Muscle layer of colon (tissue), 2 donors: ENCODE data around the gene ETNK1.
"Not testable (repeated sequence)": the region's sequence is repeated elsewhere in the genome, so short reads cannot be mapped to it uniquely, and the experiment has no call there.

Experiments
- H3K27ac ChIP-seq: one replicate; pipeline ENCODE4 v1.7.0; 2013; ENCODE audit warnings: low read depth, mild to moderate bottlenecking, low read length, moderate library complexity
- H3K27me3 ChIP-seq, 2 donors: one replicate each; pipeline ENCODE4 v1.7.0; 2013; ENCODE audit warnings: low read length in 2 of 2, mild to moderate bottlenecking in 2 of 2; ENCODE audit not compliant: insufficient read depth in 2 of 2, control insufficient read depth in 1 of 2
- H3K36me3 ChIP-seq: one replicate; pipeline ENCODE4 v1.7.0; 2013; ENCODE audit warnings: mild to moderate bottlenecking, low read length; ENCODE audit not compliant: insufficient read depth
- H3K4me1 ChIP-seq: one replicate; pipeline ENCODE4 v1.7.0; 2013; ENCODE audit warnings: mild to moderate bottlenecking, low read length; ENCODE audit not compliant: insufficient read depth
- H3K4me3 ChIP-seq, 2 donors: one replicate each; pipeline ENCODE4 v1.7.0; 2013; ENCODE audit warnings: low read length in 2 of 2, low read depth in 1 of 2, mild to moderate bottlenecking in 1 of 2, moderate library complexity in 1 of 2
- H3K9ac ChIP-seq: one replicate; pipeline ENCODE4 v1.7.0; 2013; ENCODE audit warnings: low read length
- H3K9me3 ChIP-seq: one replicate; pipeline ENCODE4 v1.7.0; 2013; ENCODE audit warnings: mild to moderate bottlenecking, low read length
- donor health status: abdominal sarcoma.
- donor health status: Adenocarcinoma of cecum.

The ETNK1 gene

DNA sequence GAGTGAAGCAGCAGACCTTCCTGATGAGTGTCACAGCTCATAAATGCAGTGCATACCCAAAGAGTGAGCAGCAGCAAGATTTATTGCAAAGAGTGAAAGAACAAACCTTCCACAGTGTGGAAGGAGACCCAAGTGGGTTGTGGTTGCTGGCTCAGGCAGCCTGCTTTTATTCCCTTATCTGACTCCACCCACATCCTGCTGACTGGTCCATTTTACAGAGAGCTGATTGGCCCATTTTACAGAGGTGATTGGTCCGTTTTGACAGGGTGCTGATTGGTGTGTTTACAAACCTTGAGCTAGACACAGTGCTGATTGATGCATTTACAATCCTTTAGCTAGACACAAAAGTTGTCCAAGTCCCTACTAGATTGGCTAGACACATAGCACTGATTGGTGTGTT is 67.5 kb downstream of the ETNK1 start:
- not testable (repeated sequence) for H3K4me3 ChIP-seq, H3K9me3 ChIP-seq, H3K36me3 ChIP-seq, H3K4me1 ChIP-seq, H3K27ac ChIP-seq, H3K9ac ChIP-seq, H3K27me3 ChIP-seq

DNA sequence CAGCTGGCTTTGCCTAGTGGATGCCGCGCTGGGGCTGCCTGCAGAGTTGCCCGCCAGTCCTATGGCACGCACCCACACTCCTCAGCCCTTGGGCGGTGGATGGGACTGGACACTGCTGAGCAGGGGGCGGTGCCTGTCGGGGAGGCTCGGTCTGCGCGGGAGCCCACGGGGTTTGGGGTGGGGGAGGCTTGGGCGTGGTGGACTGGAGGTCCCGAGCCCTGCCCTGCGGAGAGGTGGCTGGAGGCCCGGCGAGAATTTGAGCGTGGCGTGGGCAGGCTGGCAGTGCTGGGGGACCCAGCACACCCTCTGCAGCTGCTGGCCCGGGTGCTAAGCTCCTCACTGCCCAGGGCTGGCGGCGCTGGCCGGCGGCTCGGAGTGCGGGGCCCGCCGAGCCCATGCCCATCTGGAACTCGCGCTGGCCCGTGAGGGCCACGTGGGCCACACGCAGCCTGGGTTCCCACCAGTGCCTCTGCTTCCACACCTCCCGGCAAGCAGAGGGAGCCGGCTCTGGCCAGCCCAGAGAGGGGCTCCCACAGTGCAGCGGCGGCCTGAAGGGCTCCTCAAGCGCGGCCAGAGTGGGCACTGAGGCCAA is 68.1 kb downstream of the ETNK1 start:
- Histone ChIP-seq H3K4me1 (no peaks in the 10 kb centered on the region), H3K9ac (no peak overlapping the region), H3K27me3 (no peaks in the 10 kb centered on the region), H3K9me3 (no peaks in the 10 kb centered on the region), H3K27ac (no peak overlapping the region), H3K36me3 (no peaks in the 10 kb centered on the region), H3K4me3 (no peak overlapping the region)

DNA sequence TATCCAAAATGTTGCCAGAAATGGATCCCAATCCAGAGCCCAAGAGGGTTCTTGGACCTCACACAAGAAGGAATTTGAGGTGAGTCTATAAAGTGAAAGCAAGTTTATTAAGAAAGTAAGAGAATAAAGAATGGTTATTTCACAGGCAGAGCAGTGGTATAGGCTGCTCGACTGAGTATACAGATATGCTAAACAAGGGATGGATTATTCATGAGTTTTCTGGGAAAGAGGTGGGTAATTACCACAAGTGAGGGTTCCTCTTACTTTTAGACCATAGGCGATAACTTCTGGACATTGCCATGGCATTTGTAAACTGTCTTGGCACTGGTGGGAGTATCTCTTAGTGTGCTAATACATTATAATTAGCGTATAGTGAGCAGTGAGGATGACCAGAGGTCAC is 73.6 kb downstream of the ETNK1 start:
- H3K9ac ChIP-seq = no peak overlapping the region
- H3K27me3 ChIP-seq = no peaks in the 10 kb centered on the region
- no peaks in the 10 kb centered on the region for H3K9me3 ChIP-seq
- H3K27ac ChIP-seq = no peak overlapping the region
- no peaks in the 10 kb centered on the region for H3K36me3 ChIP-seq
- H3K4me3 ChIP-seq = no peak overlapping the region
- H3K4me1 ChIP-seq = no peaks in the 10 kb centered on the region

DNA sequence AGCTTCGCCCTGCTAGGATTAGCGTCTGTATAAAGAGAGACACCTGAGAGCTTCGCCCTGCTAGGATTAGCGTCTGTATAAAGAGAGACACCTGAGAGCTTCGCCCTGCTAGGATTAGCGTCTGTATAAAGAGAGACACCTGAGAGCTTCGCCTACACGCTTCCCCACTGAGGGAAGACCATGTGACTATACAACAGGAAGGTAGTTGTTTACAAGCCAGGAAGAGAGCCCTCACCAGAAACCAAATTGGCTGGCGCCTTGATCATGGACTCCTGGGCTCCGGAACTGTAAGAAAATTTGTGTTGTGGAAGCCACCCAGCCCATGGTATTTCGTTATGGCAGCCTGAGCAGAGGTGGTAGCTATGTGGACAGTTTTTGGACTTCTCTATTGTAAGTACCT is 74.7 kb downstream of the ETNK1 start:
- H3K9ac ChIP-seq, H3K4me3 ChIP-seq, H3K27me3 ChIP-seq, H3K27ac ChIP-seq, H3K9me3 ChIP-seq, H3K36me3 ChIP-seq, H3K4me1 ChIP-seq: not testable (repeated sequence)

DNA sequence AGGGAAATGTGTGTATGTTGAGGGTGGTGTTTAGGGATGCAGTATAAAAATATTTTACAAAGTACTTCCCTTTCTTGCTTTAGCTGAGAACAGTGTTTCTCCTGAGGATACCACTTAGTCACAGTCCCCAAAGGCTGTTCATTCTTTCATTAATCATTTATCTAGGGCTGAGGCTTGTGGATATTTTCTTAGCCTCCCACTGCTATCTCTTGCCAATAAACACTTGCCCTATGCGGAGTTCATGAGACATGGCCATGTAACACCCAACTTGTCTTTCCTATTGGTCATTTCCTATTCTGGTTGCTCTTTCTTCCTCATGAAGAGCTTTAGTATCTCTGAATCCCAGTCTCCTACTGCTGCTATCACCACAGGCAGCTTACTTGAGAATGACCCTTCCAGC is 75.1 kb downstream of the ETNK1 start:
- no peaks in the 10 kb centered on the region for H3K27me3 ChIP-seq
- no peak overlapping the region for H3K9ac ChIP-seq
- no peaks in the 10 kb centered on the region for H3K9me3 ChIP-seq
- no peaks in the 10 kb centered on the region for H3K36me3 ChIP-seq
- H3K4me3 ChIP-seq = no peak overlapping the region
- H3K4me1 ChIP-seq = no peaks in the 10 kb centered on the region
- no peak overlapping the region for H3K27ac ChIP-seq

DNA sequence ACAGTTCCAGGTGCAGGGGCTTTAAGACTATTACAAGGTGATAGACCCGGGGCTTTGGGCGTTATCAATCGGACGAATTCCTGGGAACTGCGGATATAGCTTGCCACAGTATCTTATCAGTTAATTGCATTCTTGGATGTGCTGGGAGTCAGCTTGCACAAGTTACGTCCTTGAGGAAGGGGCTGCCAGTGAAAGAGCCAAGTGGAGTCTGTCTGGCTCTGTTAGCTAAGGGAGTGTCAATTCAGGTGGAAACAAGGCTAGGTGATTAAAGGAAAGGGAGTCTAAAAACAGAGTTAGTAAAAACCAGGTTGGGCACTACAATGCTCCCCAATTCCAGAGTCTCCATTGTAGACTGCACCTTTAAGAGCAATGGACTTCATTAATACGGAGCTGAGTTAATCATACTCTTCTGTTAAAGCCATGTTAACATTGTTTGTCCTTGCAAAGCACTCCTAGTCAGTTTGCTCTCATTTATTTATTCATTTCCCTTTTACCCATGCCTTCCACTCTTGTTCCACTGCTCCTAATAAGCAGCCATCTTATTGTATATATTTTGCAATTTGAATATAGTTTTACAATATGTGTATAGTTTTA is 76.3 kb downstream of the ETNK1 start:
- H3K36me3 ChIP-seq, H3K4me3 ChIP-seq, H3K4me1 ChIP-seq, H3K27me3 ChIP-seq, H3K27ac ChIP-seq, H3K9ac ChIP-seq, H3K9me3 ChIP-seq: not testable (repeated sequence)

DNA sequence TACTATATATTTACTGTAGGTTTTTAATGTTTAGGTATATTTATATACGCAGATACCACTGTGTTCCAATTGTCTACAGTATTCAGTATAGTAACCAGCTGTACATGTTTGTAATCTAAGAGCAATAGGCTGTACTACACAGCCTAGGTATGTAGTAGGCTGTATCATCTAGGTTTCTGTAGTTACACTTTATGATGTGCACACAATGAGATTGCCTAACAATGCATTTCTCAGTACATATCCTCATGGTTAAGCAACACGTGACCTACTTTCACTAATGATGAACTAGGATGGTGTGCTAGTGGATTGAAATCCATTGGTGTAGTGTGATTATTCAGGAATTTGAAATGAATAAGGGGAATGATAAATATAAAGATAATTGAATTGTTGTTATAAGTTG is 77.7 kb downstream of the ETNK1 start:
- Histone ChIP-seq H3K9me3 (no peaks in the 10 kb centered on the region), H3K4me1 (no peaks in the 10 kb centered on the region), H3K27me3 (no peaks in the 10 kb centered on the region), H3K27ac (no peak overlapping the region), H3K9ac (no peak overlapping the region), H3K36me3 (no peaks in the 10 kb centered on the region), H3K4me3 (no peak overlapping the region)

DNA sequence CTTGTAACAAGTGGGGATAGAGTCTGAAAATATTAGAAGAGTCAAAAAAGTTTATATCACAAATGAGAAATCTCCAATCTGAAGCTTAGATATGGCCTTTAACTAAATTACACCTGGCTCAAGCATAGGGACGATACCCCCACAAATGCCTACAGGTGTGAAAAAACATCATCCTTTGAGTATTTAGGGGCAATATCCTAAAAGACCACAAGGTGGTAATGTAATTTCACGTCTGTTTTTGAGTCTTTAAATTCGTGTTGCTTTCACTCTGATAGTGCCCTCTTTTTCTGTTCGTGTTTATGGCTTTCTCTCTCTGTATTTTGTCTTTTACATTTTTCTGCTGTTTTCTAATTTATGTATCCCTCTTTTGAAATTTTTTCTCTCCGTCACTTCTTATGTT is 84.3 kb downstream of the ETNK1 start:
- Histone ChIP-seq H3K9me3 (no peaks in the 10 kb centered on the region), H3K36me3 (no peaks in the 10 kb centered on the region), H3K27me3 (no peaks in the 10 kb centered on the region), H3K27ac (no peak overlapping the region), H3K9ac (no peak overlapping the region), H3K4me1 (no peaks in the 10 kb centered on the region), H3K4me3 (no peak overlapping the region)

DNA sequence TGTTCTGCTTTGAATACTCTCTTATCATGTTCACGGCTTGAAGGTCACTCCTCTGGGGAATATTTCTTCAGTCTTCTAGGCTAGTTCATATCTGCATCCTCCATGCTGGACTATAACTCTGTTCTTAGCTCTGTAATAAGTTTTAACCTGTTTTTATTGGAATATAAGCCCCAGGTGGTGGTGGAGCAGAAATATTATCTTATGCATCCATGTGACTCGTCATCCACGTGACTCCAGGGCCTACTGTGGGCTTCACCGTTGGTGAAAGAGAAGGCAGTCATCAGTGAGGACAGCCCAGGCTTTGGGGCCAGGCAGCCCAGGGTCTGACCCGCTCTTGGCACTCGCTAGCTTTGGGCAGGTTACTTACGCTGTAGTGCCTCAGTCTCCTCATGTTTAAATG is 87.1 kb downstream of the ETNK1 start:
- no peak overlapping the region for H3K9ac ChIP-seq
- H3K27ac ChIP-seq = no peak overlapping the region
- no peaks in the 10 kb centered on the region for H3K4me1 ChIP-seq
- no peaks in the 10 kb centered on the region for H3K27me3 ChIP-seq
- H3K4me3 ChIP-seq = no peak overlapping the region
- no peaks in the 10 kb centered on the region for H3K9me3 ChIP-seq
- no peaks in the 10 kb centered on the region for H3K36me3 ChIP-seq

DNA sequence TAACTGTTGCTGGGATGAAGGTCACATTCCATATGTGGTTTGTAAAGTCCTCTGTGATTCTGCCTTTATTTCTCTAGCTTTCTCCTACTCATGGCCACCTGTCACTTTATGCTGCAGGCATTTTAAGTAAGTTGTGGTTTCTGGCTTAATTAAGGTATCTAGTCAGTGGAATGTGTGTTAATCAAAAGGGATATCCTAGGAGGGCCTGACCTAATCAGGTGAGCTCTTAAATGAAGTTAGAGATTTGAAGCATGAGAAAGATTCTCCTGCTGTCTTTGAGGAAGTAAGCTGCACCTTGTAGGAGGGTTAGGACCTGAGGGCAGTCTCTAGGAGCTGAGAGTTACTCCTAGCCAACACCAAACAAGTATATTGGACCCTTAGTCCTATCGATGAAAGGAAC is 90.3 kb downstream of the ETNK1 start:
- H3K9ac ChIP-seq = no peak overlapping the region
- H3K27ac ChIP-seq = no peak overlapping the region
- no peaks in the 10 kb centered on the region for H3K36me3 ChIP-seq
- no peak overlapping the region for H3K4me3 ChIP-seq
- no peaks in the 10 kb centered on the region for H3K4me1 ChIP-seq
- no peaks in the 10 kb centered on the region for H3K27me3 ChIP-seq
- H3K9me3 ChIP-seq = no peaks in the 10 kb centered on the region

DNA sequence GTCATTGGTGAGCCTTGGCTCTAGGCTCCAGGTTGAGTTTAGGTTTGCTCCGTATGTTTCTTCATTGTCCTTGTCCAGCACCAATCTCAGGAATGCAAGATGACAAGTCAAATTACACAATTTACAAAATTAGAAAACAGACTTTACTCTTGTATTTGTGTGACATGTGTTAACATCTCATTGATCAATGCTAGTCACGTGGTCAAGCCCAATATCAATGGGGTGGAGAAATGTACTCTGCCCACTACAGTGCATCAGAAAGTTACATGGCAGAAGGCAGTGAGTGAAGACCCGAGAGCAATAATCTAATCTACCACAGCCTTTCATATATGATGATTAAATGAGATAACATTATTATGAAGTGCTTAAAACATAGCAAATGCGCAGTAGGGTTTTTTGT is 94.8 kb downstream of the ETNK1 start:
- no peak overlapping the region for H3K27ac ChIP-seq
- H3K36me3 ChIP-seq = no peaks in the 10 kb centered on the region
- H3K4me1 ChIP-seq = no peaks in the 10 kb centered on the region
- no peak overlapping the region for H3K9ac ChIP-seq
- no peak overlapping the region for H3K4me3 ChIP-seq
- no peaks in the 10 kb centered on the region for H3K9me3 ChIP-seq
- H3K27me3 ChIP-seq = no peaks in the 10 kb centered on the region

DNA sequence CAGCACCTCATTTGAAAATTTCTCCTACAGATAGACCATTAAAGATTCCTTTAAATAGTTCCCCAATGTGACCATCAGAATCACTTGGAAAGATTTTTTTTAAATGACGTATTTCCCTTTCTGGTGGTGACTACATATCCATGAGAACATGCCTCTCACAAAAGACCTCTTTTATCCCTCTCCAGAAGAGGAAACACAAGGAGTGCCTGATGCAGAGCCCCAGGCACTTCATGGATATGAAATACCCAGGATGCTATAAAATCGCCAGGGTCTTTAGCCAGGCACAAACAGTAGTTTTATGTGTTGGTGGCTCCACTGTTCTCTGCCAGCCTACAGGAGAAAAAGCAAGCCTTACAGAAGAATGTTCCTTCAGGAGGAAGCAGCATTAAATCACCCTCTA is 97.1 kb downstream of the ETNK1 start:
- no peaks in the 10 kb centered on the region for H3K4me1 ChIP-seq
- H3K9me3 ChIP-seq = no peaks in the 10 kb centered on the region
- H3K4me3 ChIP-seq = no peak overlapping the region
- H3K27me3 ChIP-seq = no peaks in the 10 kb centered on the region
- H3K27ac ChIP-seq = no peak overlapping the region
- H3K9ac ChIP-seq = no peak overlapping the region
- H3K36me3 ChIP-seq = no peaks in the 10 kb centered on the region
